OCI-LY3 (cell line): Measurements from ENCODE around the gene KRT84.
A peak's percentile ranks its signal among the peaks of the same experiment; 100 is the strongest.

Experiments
- H2AFZ ChIP-seq: fragments of 200-600, 300-600 bp; shearing (Covaris generic); 2 replicates; pipeline ENCODE4 v1.6.0; 2014; ENCODE audit warnings: antibody characterized with exemption, low read depth, low read length
- H3K27ac ChIP-seq: fragments of 200-600, 300-600 bp; sonication (generic); 2 replicates; pipeline ENCODE4 v1.5.1; 2014; ENCODE audit warnings: mild to moderate bottlenecking, low read length, moderate library complexity, mixed read lengths
- H3K27me3 ChIP-seq: fragments of 200-600, 300-600 bp; sonication (generic); 2 replicates; pipeline ENCODE4 v1.6.1; 2014; ENCODE audit warnings: low read depth, low read length, mixed read lengths
- H3K36me3 ChIP-seq: fragments of 200-600, 300-600 bp; sonication (generic); replicated peaks from 2 replicates; pipeline ENCODE3; 2014; ENCODE audit warnings: low read depth, low read length, mixed read lengths
- H3K4me1 ChIP-seq: fragments of 300-600, 200-600 bp; sonication (generic); 2 replicates; pipeline ENCODE4 v1.6.1; 2014; ENCODE audit warnings: low read length, mixed read lengths
- H3K4me2 ChIP-seq: fragments of 200-600, 300-600 bp; sonication (generic); 2 replicates; pipeline ENCODE4 v1.6.1; 2014; ENCODE audit warnings: low read length, mixed read lengths
- H3K4me3 ChIP-seq: fragments of 300-600, 200-600 bp; sonication (generic); 2 replicates; pipeline ENCODE4 v1.5.1; 2014; ENCODE audit warnings: antibody characterized with exemption, mild to moderate bottlenecking, low read length, moderate library complexity
- H3K79me2 ChIP-seq: fragments of 300-600, 200-600 bp; shearing (Covaris generic); 2 replicates; pipeline ENCODE4 v1.6.1; 2014; ENCODE audit warnings: mild to moderate bottlenecking, low read length, mixed read lengths
- H3K9ac ChIP-seq: fragments of 300-600, 200-600 bp; shearing (Covaris generic); 2 replicates; pipeline ENCODE4 v1.6.0; 2014; ENCODE audit warnings: mild to moderate bottlenecking, low read length, moderate library complexity
- H3K9me3 ChIP-seq: fragments of 200-600, 300-600 bp; shearing (Covaris generic); 2 replicates; pipeline ENCODE4 v1.6.1; 2014; ENCODE audit warnings: low read length, mixed read lengths; ENCODE audit not compliant: insufficient read depth
- H4K20me1 ChIP-seq: fragments of 200-600, 300-600 bp; sonication (generic); 2 replicates; pipeline ENCODE4 v1.6.1; 2016; ENCODE audit warnings: low read length, mixed read lengths; ENCODE audit not compliant: insufficient read depth
- EZH2phosphoT487 ChIP-seq: fragments of 200-600 bp; shearing (Covaris generic); IDR thresholded peaks from 2 replicates; pipeline ENCODE4 v1.6.1; 2018; ENCODE audit warnings: antibody characterized with exemption, mixed run types, low read depth
- TF ChIP-seq, protein P1 (sequence below): fragments of 200-600, 300-600 bp; sonication (generic); IDR thresholded peaks from 2 replicates; pipeline ENCODE4 v1.5.1; 2014; ENCODE audit warnings: antibody characterized with exemption, low read length, low read depth

Gene KRT84

GRCh38 chr12:52364901-52365489 lies 20.5 kb downstream of the KRT84 start:
- Histone ChIP-seq H3K4me1 (peaks cover 6% of the 10 kb centered on the region; the same call in 1 of the 2 replicates), H2AFZ (no peak overlapping the region), H3K79me2 (no peaks in the 10 kb centered on the region), H3K36me3 (no peaks in the 10 kb centered on the region), H3K9ac (no peak overlapping the region), H3K9me3 (no peaks in the 10 kb centered on the region), H3K27ac (no peak overlapping the region), H3K4me3 (no peak overlapping the region), H3K27me3 (peaks cover 57% of the 10 kb centered on the region), H4K20me1 (no peaks in the 10 kb centered on the region), H3K4me2 (no peak overlapping the region)
- no peak for TF ChIP-seq EZH2phosphoT487
- TF ChIP-seq, protein P1, sequence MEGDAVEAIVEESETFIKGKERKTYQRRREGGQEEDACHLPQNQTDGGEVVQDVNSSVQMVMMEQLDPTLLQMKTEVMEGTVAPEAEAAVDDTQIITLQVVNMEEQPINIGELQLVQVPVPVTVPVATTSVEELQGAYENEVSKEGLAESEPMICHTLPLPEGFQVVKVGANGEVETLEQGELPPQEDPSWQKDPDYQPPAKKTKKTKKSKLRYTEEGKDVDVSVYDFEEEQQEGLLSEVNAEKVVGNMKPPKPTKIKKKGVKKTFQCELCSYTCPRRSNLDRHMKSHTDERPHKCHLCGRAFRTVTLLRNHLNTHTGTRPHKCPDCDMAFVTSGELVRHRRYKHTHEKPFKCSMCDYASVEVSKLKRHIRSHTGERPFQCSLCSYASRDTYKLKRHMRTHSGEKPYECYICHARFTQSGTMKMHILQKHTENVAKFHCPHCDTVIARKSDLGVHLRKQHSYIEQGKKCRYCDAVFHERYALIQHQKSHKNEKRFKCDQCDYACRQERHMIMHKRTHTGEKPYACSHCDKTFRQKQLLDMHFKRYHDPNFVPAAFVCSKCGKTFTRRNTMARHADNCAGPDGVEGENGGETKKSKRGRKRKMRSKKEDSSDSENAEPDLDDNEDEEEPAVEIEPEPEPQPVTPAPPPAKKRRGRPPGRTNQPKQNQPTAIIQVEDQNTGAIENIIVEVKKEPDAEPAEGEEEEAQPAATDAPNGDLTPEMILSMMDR, result no peak

DNA sequence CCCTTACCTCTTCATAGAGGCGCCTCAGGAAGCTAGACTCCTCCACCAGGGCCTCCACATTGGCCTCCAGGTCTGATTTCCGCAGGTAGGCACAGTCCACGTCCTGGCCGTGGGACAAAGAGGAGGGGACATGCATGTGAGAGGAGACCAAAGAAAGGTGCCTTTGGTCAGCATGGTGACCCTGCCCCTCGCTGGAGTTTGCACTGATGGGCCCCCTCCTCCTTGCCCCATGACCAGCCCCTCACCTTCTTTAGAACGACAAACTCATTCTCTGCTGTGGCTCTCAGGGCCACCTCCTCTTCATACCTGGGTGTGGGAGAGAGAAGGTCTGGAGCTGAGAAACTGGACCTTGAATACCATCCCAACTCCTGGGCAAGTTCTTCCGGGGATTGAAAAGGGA lies 21.4 kb downstream of the KRT84 start:
- Histone ChIP-seq H3K4me2 (no peak overlapping the region), H3K4me3 (no peak overlapping the region), H3K79me2 (no peaks in the 10 kb centered on the region), H3K27me3 (peaks cover 47% of the 10 kb centered on the region), H3K36me3 (no peaks in the 10 kb centered on the region), H4K20me1 (no peaks in the 10 kb centered on the region), H2AFZ (no peak overlapping the region), H3K9ac (no peak overlapping the region), H3K4me1 (peaks cover 6% of the 10 kb centered on the region; the same call in 1 of the 2 replicates), H3K27ac (no peak overlapping the region), H3K9me3 (no peaks in the 10 kb centered on the region)
- no peak for TF ChIP-seq EZH2phosphoT487
- TF ChIP-seq, protein P1, result no peak

- H4K20me1 ChIP-seq, result no peaks in the 10 kb centered on the region
- H3K4me2 ChIP-seq, result no peak overlapping the region
- no peak for TF ChIP-seq EZH2phosphoT487
- TF ChIP-seq, protein P1, result no peak
- no peak overlapping the region for H2AFZ ChIP-seq
- H3K27ac ChIP-seq, result no peak overlapping the region
- H3K9me3 ChIP-seq, result no peaks in the 10 kb centered on the region
- peaks cover 39% of the 10 kb centered on the region for H3K27me3 ChIP-seq
- peaks cover 14% of the 10 kb centered on the region for H3K4me1 ChIP-seq
- H3K36me3 ChIP-seq, result no peaks in the 10 kb centered on the region
- H3K79me2 ChIP-seq, result no peaks in the 10 kb centered on the region
- H3K9ac ChIP-seq, result no peak overlapping the region
- no peak overlapping the region for H3K4me3 ChIP-seq
These were observed 22.3 kb downstream of the KRT84 start for GRCh38 chr12:52363111-52363679.

GRCh38 chr12:52362118-52362726 lies 23.2 kb downstream of the KRT84 start:
- Histone ChIP-seq H3K27me3 (peaks cover 31% of the 10 kb centered on the region), H3K4me3 (no peak overlapping the region), H3K9me3 (no peaks in the 10 kb centered on the region), H3K9ac (no peak overlapping the region), H3K79me2 (no peaks in the 10 kb centered on the region), H4K20me1 (no peaks in the 10 kb centered on the region), H3K4me1 (peaks cover 17% of the 10 kb centered on the region), H2AFZ (no peak overlapping the region), H3K4me2 (no peak overlapping the region), H3K36me3 (no peaks in the 10 kb centered on the region), H3K27ac (no peak overlapping the region)
- TF ChIP-seq, protein P1, result peak; percentile 44
- TF ChIP-seq EZH2phosphoT487, result no peak
